HepG2 (cell line): ENCODE results near the gene WDR6. TPM values are rescaled to one million over a fixed set of nuclear protein-coding genes. Genes with fewer than 3 reads are reported as not detected.

Source experiments
- ATAC-seq: fragments of 200-7000 bp; cut with Tn5 transposase; 3 replicates; pipeline ENCODE4 v1.9.1; 2020; ENCODE audit warnings: mild to moderate bottlenecking, moderate library complexity
- BruUV-seq: library from RNA; stranded (reverse); fragments of 400-500 nt; replicated peaks from 2 replicates; lab custom pipeline; 2021; lab: Mats Ljungman, UMichigan
- CTCF ChIA-PET: fragments of 300-600 bp; formaldehyde crosslinking; extraction: SDS; loops from one replicate; lab custom pipeline; 2021; ENCODE audit warnings: low total read pairs, inconsistent platforms, low intra/inter-chr PET ratio; lab: Yijun Ruan, JAX
- POLR2A ChIA-PET: fragments of 350-600 bp; sonication (Branson Sonifier 250); formaldehyde crosslinking; loops from one replicate; lab custom pipeline; 2020; ENCODE audit warnings: antibody characterized with exemption, inconsistent platforms; lab: Yijun Ruan, JAX
- DNase-seq: peaks from one replicate; pipeline ENCODE4 v3.0.0-alpha.2; 2015; ENCODE audit warnings: low spot score
- FAIRE-seq: peaks from 3 replicates; lab custom pipeline; 2011; peaks lifted over from hg19 to GRCh38; lab: Jason Lieb, UNC
- H2AFZ ChIP-seq: one replicate; pipeline ENCODE4 v1.6.1; 2011; ENCODE audit warnings: low read length, inconsistent platforms
- H3K27ac ChIP-seq: fragments of 300-600 bp; 3 replicates; pipeline ENCODE4 v1.8.0; 2011; ENCODE audit warnings: mixed run types, mild to moderate bottlenecking, mixed read lengths, low read length, inconsistent platforms; ENCODE audit not compliant: insufficient read depth; ENCODE audit errors: extremely low read length
- H3K27me3 ChIP-seq, 2 experiments: fragments of 200-600 bp in 1 of 2; 2 replicates in 1 of 2; 3 replicates in 1 of 2; pipeline versions ENCODE4 v1.6.0 to v1.8.0; 2011; ENCODE audit warnings: low read length in 2 of 2, mild to moderate bottlenecking in 2 of 2, moderate library complexity in 2 of 2, inconsistent platforms in 1 of 2; ENCODE audit not compliant: insufficient read depth in 2 of 2, control insufficient read depth in 1 of 2
- H3K36me3 ChIP-seq, 2 experiments: fragments of 200-600 bp in 1 of 2; replicated peaks in 1 of 2; 2 replicates in 1 of 2; 3 replicates in 1 of 2; pipeline versions ENCODE4 v1.5.1 to v1.8.0; 2011; ENCODE audit warnings: low read length in 2 of 2, inconsistent platforms in 1 of 2; ENCODE audit not compliant: insufficient read depth in 2 of 2, control insufficient read depth in 1 of 2
- H3K4me1 ChIP-seq: 2 replicates; pipeline ENCODE4 v1.5.1; 2012; ENCODE audit warnings: low read length, inconsistent platforms; ENCODE audit not compliant: insufficient read depth
- H3K4me2 ChIP-seq: 2 replicates; pipeline ENCODE4 v1.6.0; 2011; ENCODE audit warnings: low read depth, low read length, inconsistent platforms
- H3K4me3 ChIP-seq, 3 experiments: fragments of 200-600 bp in 1 of 3; sonication (generic), shearing (Covaris generic) in 1 of 3; replicated peaks in 1 of 3; 2 replicates each; pipeline ENCODE4 v1.5.1; 2011 to 2016; ENCODE audit warnings: low read length in 3 of 3, inconsistent platforms in 2 of 3, low read depth in 2 of 3, mild to moderate bottlenecking in 2 of 3, control low read depth in 1 of 3, mixed read lengths in 1 of 3; ENCODE audit not compliant: insufficient read depth in 1 of 3
- H3K79me2 ChIP-seq: one replicate; pipeline ENCODE4 v1.6.1; 2011; ENCODE audit warnings: low read length, inconsistent platforms; ENCODE audit not compliant: insufficient read depth
- H3K9ac ChIP-seq: 2 replicates; pipeline ENCODE4 v1.6.0; 2011; ENCODE audit warnings: mild to moderate bottlenecking, low read depth, low read length, inconsistent platforms; ENCODE audit not compliant: insufficient read depth
- H3K9me3 ChIP-seq: 2 replicates; pipeline ENCODE4 v1.5.1; 2012; ENCODE audit warnings: mild to moderate bottlenecking, low read length
- H4K20me1 ChIP-seq: 2 replicates; pipeline ENCODE4 v1.6.0; 2011; ENCODE audit warnings: inconsistent platforms, mild to moderate bottlenecking, low read length, moderate library complexity; ENCODE audit not compliant: insufficient read depth
- ARID2 ChIP-seq: sonication (generic); formaldehyde crosslinking; IDR thresholded peaks from 2 replicates; pipeline ENCODE4 v1.8.1; 2022; ENCODE audit warnings: mild to moderate bottlenecking, missing genetic modification reagents, borderline replicate concordance
- GLI4 ChIP-seq: sonication (generic); formaldehyde crosslinking; IDR thresholded peaks from 2 replicates; pipeline ENCODE4 v1.5.1; 2020; ENCODE audit warnings: missing genetic modification reagents, mild to moderate bottlenecking, moderate library complexity, borderline replicate concordance
- HCFC1 ChIP-seq: fragments of 150-350 bp; IDR thresholded peaks from 2 replicates; pipeline ENCODE4 v1.6.1; 2014; ENCODE audit warnings: low read depth, low read length
- HNRNPK ChIP-seq: fragments of 200-400 bp; formaldehyde crosslinking; IDR thresholded peaks from 2 replicates; pipeline ENCODE4 v1.6.1; 2018; ENCODE audit warnings: low read length, low read depth, moderate library complexity, mild to moderate bottlenecking; ENCODE audit not compliant: poor library complexity, severe bottlenecking
- IRF2 ChIP-seq: IDR thresholded peaks from 2 replicates; pipeline ENCODE4 v1.6.1; 2018; ENCODE audit warnings: missing genetic modification reagents, missing compliant biosample characterization
- KDM5A ChIP-seq: fragments of 200-600 bp; sonication (generic); IDR thresholded peaks from 2 replicates; pipeline ENCODE4 v1.7.0; 2018; ENCODE audit warnings: antibody characterized with exemption, mild to moderate bottlenecking, low read length, borderline replicate concordance
- MED8 ChIP-seq: sonication (generic); formaldehyde crosslinking; IDR thresholded peaks from 2 replicates; pipeline ENCODE4 v1.8.1; 2023; ENCODE audit warnings: mild to moderate bottlenecking, missing genetic modification reagents; ENCODE audit not compliant: insufficient replicate concordance
- MTA1 ChIP-seq: sonication (generic); formaldehyde crosslinking; IDR thresholded peaks from 2 replicates; pipeline ENCODE4 v1.4.0; 2020; ENCODE audit warnings: missing genetic modification reagents, mild to moderate bottlenecking, borderline replicate concordance
- NPAS2 ChIP-seq: sonication (generic); formaldehyde crosslinking; IDR thresholded peaks from 2 replicates; pipeline ENCODE4 v1.8.0; 2022; ENCODE audit warnings: mild to moderate bottlenecking, missing genetic modification reagents, borderline replicate concordance
- PAX8 ChIP-seq: sonication (generic); formaldehyde crosslinking; IDR thresholded peaks from 2 replicates; pipeline ENCODE4 v1.8.0; 2022; ENCODE audit warnings: mild to moderate bottlenecking, missing genetic modification reagents, borderline replicate concordance
- PTBP1 ChIP-seq: fragments of 200-400 bp; formaldehyde crosslinking; IDR thresholded peaks from 2 replicates; pipeline ENCODE4 v1.6.1; 2018; ENCODE audit warnings: low read length, low read depth; ENCODE audit not compliant: poor library complexity, severe bottlenecking
- RELA ChIP-seq: sonication (generic); formaldehyde crosslinking; IDR thresholded peaks from 2 replicates; pipeline ENCODE4 v1.4.0; 2020; ENCODE audit warnings: missing genetic modification reagents
- RFXANK ChIP-seq: IDR thresholded peaks from 2 replicates; pipeline ENCODE4 v1.6.1; 2016
- SKIL ChIP-seq: sonication (generic); formaldehyde crosslinking; IDR thresholded peaks from 2 replicates; pipeline ENCODE4 v1.8.0; 2022; ENCODE audit warnings: missing genetic modification reagents, mild to moderate bottlenecking, moderate library complexity, borderline replicate concordance
- SMAD1 ChIP-seq: sonication (generic); formaldehyde crosslinking; IDR thresholded peaks from 2 replicates; pipeline ENCODE4 v1.4.0; 2020; ENCODE audit warnings: missing genetic modification reagents, low read depth, mild to moderate bottlenecking, borderline replicate concordance
- SP1 ChIP-seq, 2 experiments: fragments of 450-650 bp in 1 of 2; sonication (generic) in 1 of 2; formaldehyde crosslinking in 1 of 2; IDR thresholded peaks; 2 replicates each; pipeline versions ENCODE4 v1.4.0 to v1.6.1; 2016 to 2020; ENCODE audit warnings: missing genetic modification reagents in 1 of 2
- ZFP62 ChIP-seq: sonication (generic); formaldehyde crosslinking; IDR thresholded peaks from 2 replicates; pipeline ENCODE4 v1.4.0; 2020; ENCODE audit warnings: missing genetic modification reagents
- ZNF383 ChIP-seq: sonication (generic); formaldehyde crosslinking; IDR thresholded peaks from 2 replicates; pipeline ENCODE4 v1.4.0; 2020; ENCODE audit warnings: missing genetic modification reagents, mild to moderate bottlenecking, borderline replicate concordance
- ZNF589 ChIP-seq: sonication (generic); formaldehyde crosslinking; conservative IDR thresholded peaks from 2 replicates; pipeline ENCODE4 v1.8.0; 2022; ENCODE audit warnings: mild to moderate bottlenecking, moderate library complexity, missing genetic modification reagents
- ZNF607 ChIP-seq: sonication (generic); formaldehyde crosslinking; IDR thresholded peaks from 2 replicates; pipeline ENCODE4 v1.5.1; 2020; ENCODE audit warnings: missing genetic modification reagents, mild to moderate bottlenecking, borderline replicate concordance
- ZNF703 ChIP-seq: sonication (generic); formaldehyde crosslinking; IDR thresholded peaks from 2 replicates; pipeline ENCODE4 v1.5.1; 2020; ENCODE audit warnings: missing genetic modification reagents, mild to moderate bottlenecking, moderate library complexity, borderline replicate concordance
- ZNF83 ChIP-seq: sonication (generic); formaldehyde crosslinking; IDR thresholded peaks from 2 replicates; pipeline ENCODE4 v1.4.0; 2020; ENCODE audit warnings: missing genetic modification reagents, mild to moderate bottlenecking, borderline replicate concordance
- ZSCAN12 ChIP-seq: sonication (generic); formaldehyde crosslinking; IDR thresholded peaks from 2 replicates; pipeline ENCODE4 v1.9.0; 2021; ENCODE audit warnings: mild to moderate bottlenecking, missing genetic modification reagents
- WGBS: methylation state at CpG from one replicate; pipeline ENCODE4 v1.1.6; 2017; ENCODE audit warnings: low lambda C conversion rate; 5-methylcytosine and 5-hydroxymethylcytosine counted together
- in situ Hi-C: cut with HindIII; loops from 2 replicates; pipeline ENCODE4 v1.10.0; 2017; ENCODE audit warnings: low pct_unique_long_range_greater_than_20kb; ENCODE audit not compliant: extremely low pct_ligation_motif_present
- intact Hi-C: fragments of 100-400 bp; cut with micrococcal nuclease; formaldehyde crosslinking; loops from one replicate; pipeline ENCODE4 v1.10.0; 2022; ENCODE audit not compliant: unreplicated experiment
- polyA plus RNA-seq, 8 experiments: library from polyadenylated mRNA; depleted of rRNA in 3 of 8; stranded (reverse) in 7 of 8; unstranded in 1 of 8; fragments of >200 nt; fragmentation: Illumina TruSeq in 4 of 8; extraction: Trizol in 4 of 8; gene quantifications; 2 replicates each; pipeline versions ENCODE4 v1.2.1 to v1.2.3, GENCODE V29; 2011 to 2016; ENCODE audit warnings: low read depth in 4 of 8, missing spikeins in 1 of 8, mixed read lengths in 1 of 8; ENCODE audit not compliant: insufficient read depth in 1 of 8
- total RNA-seq, 5 experiments: library from RNA; depleted of rRNA; stranded (reverse); fragments of >200 nt; fragmentation: Illumina TruSeq; extraction: Trizol; gene quantifications; 2 replicates each; pipeline ENCODE4 v1.2.3, GENCODE V29; 2016; ENCODE audit warnings: low read depth in 1 of 5

The WDR6 gene
- total and polyA plus RNA-seq, 2 of the 13 experiments (the other 11 are each of a cell fraction or from before 2014, with no cell fraction given): 73.4 to 139 TPM

GRCh38 chr3:49007771-49008528, 759 bp downstream of the WDR6 start:
- Histone ChIP-seq H2AFZ (no peak overlapping the region), H3K9ac (peak overlapping the region; percentile 89), H4K20me1 (peaks cover 17% of the 10 kb centered on the region), H3K27me3 (no peaks in the 10 kb centered on the region), H3K79me2 (peaks cover 34% of the 10 kb centered on the region), H3K36me3 (peaks cover 8 to 16% of the 10 kb centered on the region in 2 experiments), H3K4me2 (peak overlapping the region; percentile 92), H3K9me3 (no peaks in the 10 kb centered on the region), H3K27ac (peak overlapping the region; percentile 86), H3K4me3 (peak overlapping the region; percentile 74 to 88 (median 78)), H3K4me1 (peaks cover 51% of the 10 kb centered on the region)
- ChIA-PET POLR2A (interaction anchor here (0.8 to 12.8 kb wide), 20 partner anchors 8 to 457 kb away, joined by 3 to 280 read pairs (median 6); partner anchors contain the start of genes AMT, DALRD3, IMPDH2 and LAMB2), CTCF (no interaction called here)
- peak; percentile 35 for ATAC-seq
- DNase-seq: peak; percentile 39
- no peak for FAIRE-seq
- intact Hi-C loops (no loop called here), in situ Hi-C loops (no loop called here)
- 23% methylated on average over 32 of the region's 41 CpGs for WGBS
- BruUV-seq: TSS peak; percentile 62
- TF ChIP-seq RELA (CRISPR knock-in tag) (no peak), ZNF383 (CRISPR knock-in tag) (0 out of 2 replicates have a peak, but pooled peaks have one; percentile 9), KDM5A (peak; percentile 10; the same call in 1 of the 2 replicates), ZNF83 (CRISPR knock-in tag) (no peak), ZFP62 (CRISPR knock-in tag) (no peak), ZNF703 (CRISPR knock-in tag) (no peak), ARID2 (0 out of 2 replicates have a peak, but pooled peaks have one; percentile 0), SMAD1 (no peak), SP1 (IDR thresholded peaks at IDR 0.05) (no peak), SP1 (CRISPR knock-in tag; IDR thresholded peaks at IDR 0.05) (0 out of 2 replicates have a peak, but pooled peaks have one; percentile 32), IRF2 (CRISPR knock-in tag) (no peak), RFXANK (CRISPR knock-in tag) (no peak), HNRNPK (peak; percentile 42), HCFC1 (no peak), ZSCAN12 (CRISPR knock-in tag) (no peak), MTA1 (CRISPR knock-in tag) (no peak), GLI4 (CRISPR knock-in tag) (no peak), SKIL (CRISPR knock-in tag) (no peak), NPAS2 (CRISPR knock-in tag) (no peak), ZNF607 (CRISPR knock-in tag) (no peak), MED8 (no peak), PAX8 (CRISPR knock-in tag) (no peak), PTBP1 (no peak), ZNF589 (0 out of 2 replicates have a peak, but pooled peaks have one; percentile 5)
